Ureter (tissue), 1 donor: ENCODE data around the gene PCCA. TPM values are rescaled to one million over a fixed set of nuclear protein-coding genes. Genes with fewer than 3 reads are reported as not detected.
"Not testable (repeated sequence)": the region's sequence is repeated elsewhere in the genome, so short reads cannot be mapped to it uniquely, and the experiment has no call there.

Experiments
- DNase-seq: peaks from one replicate; pipeline ENCODE4 v3.0.0-alpha.2; 2020; ENCODE audit warnings: low spot score
- total RNA-seq: library from RNA; stranded (reverse); gene quantifications from one replicate; pipeline ENCODE4 v1.2.4, GENCODE V29; 2023
- donor health status: DM: yes; HTN: yes; CAD: no.

PCCA gene
- total RNA-seq, 1 donor from 2014 or later = 87.4 TPM

- no peak for DNase-seq
Observed at GRCh38 chr13:100139817-100140216, 50.9 kb downstream of the PCCA start.

GRCh38 chr13:100140441-100140840 is 51.5 kb downstream of the PCCA start:
- no peak for DNase-seq

- DNase-seq = not testable (repeated sequence)
Observed at GRCh38 chr13:100141461-100141961, 52.6 kb downstream of the PCCA start.

- DNase-seq = no peak
Observed at GRCh38 chr13:100146534-100146933, 57.6 kb downstream of the PCCA start.

GRCh38 chr13:100147825-100148224 is 58.9 kb downstream of the PCCA start:
- DNase-seq = no peak

GRCh38 chr13:100148422-100148821 is 59.5 kb downstream of the PCCA start:
- no peak for DNase-seq

- DNase-seq = no peak
Observed at GRCh38 chr13:100149389-100149788, 60.5 kb downstream of the PCCA start.

- not testable (repeated sequence) for DNase-seq
Observed at GRCh38 chr13:100150711-100151110, 61.8 kb downstream of the PCCA start.

GRCh38 chr13:100154842-100155416 is 66.0 kb downstream of the PCCA start:
- DNase-seq = no peak

GRCh38 chr13:100156788-100157187 is 67.9 kb downstream of the PCCA start:
- DNase-seq = no peak

- DNase-seq = no peak
Observed at GRCh38 chr13:100158569-100158968, 69.7 kb downstream of the PCCA start.

- no peak for DNase-seq
Observed at GRCh38 chr13:100159584-100159983, 70.7 kb downstream of the PCCA start.

- DNase-seq = no peak
Observed at GRCh38 chr13:100160450-100160849, 71.6 kb downstream of the PCCA start.

GRCh38 chr13:100163375-100163774 is 74.5 kb downstream of the PCCA start:
- DNase-seq = no peak

GRCh38 chr13:100173203-100173602 is 84.3 kb downstream of the PCCA start:
- no peak for DNase-seq

GRCh38 chr13:100174455-100174854 is 85.6 kb downstream of the PCCA start:
- DNase-seq = not testable (repeated sequence)

- DNase-seq = no peak
Observed at GRCh38 chr13:100175078-100175802, 86.3 kb downstream of the PCCA start.

- no peak for DNase-seq
Observed at GRCh38 chr13:100175803-100176182, 86.9 kb downstream of the PCCA start.

GRCh38 chr13:100176801-100177400 is 88.0 kb downstream of the PCCA start:
- no peak for DNase-seq

- DNase-seq = no peak
Observed at GRCh38 chr13:100178309-100178708, 89.4 kb downstream of the PCCA start.

- no peak for DNase-seq
Observed at GRCh38 chr13:100179276-100179675, 90.4 kb downstream of the PCCA start.

- DNase-seq = no peak
Observed at GRCh38 chr13:100182900-100183490, 94.1 kb downstream of the PCCA start.

- DNase-seq = no peak
Observed at GRCh38 chr13:100184095-100184494, 95.2 kb downstream of the PCCA start.
